Fibroblast of skin of left quadriceps (primary cell): ENCODE data around the gene NINJ1.
"Not testable (repeated sequence)": the region's sequence is repeated elsewhere in the genome, so short reads cannot be mapped to it uniquely, and the experiment has no call there.

Source experiments
- DNase-seq, 2 experiments: peaks; one replicate each; pipeline ENCODE4 v3.0.0-alpha.2; 2013; ENCODE audit warnings: low read depth in 2 of 2

The NINJ1 gene

DNA sequence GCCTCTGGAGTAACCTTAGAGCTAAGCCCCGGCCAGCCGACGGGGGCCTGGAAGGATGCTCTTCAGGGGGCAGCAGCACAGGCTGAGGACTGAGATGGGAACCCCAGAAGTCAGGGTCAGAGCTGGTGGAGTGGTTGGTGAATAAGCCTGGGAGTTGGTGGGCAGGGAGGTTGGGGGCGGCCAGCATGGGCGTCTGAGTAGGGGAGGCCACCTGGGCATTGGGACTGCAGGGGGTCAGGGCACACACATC, 14.4 kb downstream of the NINJ1 start:
- DNase-seq, result no peak

DNA sequence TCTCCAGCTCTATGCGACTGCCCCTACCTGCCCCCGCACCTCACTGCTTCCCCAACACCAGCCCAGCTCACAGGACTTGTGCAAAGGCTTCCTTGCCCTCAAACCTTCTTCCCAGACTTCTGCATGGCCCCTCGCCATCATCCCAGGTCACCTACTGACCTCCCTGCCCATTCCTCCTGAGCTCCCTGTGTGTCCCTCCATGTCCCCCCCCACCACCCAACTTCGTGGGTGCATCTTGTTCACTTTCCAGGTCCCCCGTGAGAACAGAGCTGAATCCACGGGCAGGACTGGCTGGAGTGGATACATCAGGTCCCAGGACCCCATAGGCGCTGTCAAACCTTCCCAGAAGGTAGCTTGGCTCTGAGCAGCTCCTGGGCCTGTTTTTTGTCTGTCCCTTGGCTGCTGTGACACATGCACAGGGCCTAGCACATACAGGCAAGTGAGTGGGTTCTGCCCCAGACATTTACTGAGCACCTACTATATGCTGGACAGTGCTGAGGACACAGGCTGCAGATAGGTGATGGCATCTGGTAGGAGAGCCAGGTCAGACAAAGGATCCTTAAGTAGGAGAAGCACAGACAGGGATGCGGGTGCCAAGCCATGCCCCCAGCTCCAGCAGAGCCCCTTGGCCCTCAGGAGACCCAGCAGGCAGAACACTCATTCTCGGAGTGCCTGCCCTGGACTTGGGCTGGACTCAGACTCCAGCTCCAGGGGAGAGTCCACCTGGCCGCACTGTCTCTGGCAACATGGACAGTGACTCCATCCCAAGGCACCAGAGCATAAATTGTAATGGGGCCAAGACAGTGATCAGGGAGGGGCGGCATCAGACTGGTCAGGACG, 15.0 kb downstream of the NINJ1 start:
- no peak for DNase-seq

DNA sequence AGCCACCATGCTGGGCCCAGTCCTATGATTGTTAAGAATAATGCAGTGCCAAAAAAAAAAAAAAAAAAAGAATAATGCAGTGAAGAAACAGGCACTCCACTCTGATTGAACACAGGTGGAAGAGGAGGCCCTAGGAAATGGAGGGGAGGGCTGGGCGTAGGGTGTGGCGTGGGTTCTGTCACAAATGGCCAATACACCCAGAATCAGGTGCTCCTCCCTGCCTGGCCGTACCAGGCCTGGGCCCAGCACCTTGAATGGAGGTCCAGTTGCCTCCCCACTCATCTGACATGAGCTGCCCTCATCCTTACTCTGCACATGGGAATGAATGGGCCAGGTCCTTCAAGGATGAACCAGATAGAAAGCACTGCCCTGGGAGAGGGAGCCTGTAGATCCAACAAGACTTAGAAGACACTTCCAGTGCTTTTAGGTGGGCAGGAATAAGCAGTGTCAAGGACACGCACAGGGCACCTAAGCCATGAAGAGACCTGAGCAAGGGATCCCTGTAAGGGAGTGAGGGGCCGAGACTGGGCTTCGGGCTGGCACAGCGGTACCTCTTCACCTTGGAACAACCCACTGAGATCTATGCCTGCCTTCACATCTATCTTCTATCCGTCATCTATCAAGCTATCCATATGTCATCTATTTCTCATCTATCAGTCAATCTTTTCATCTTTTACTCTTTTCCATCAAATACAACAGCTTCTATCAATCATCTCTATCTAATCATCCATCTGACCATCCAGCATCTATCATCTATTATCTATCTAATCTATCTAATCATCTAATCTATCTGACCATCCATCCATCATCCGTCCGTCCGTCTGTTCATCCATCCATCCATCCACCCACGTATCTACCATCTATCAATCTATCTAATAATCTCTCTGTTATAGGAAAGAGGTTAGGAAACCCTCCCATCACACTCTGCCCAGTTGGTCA, 15.9 kb downstream of the NINJ1 start:
- DNase-seq, result no peak

DNA sequence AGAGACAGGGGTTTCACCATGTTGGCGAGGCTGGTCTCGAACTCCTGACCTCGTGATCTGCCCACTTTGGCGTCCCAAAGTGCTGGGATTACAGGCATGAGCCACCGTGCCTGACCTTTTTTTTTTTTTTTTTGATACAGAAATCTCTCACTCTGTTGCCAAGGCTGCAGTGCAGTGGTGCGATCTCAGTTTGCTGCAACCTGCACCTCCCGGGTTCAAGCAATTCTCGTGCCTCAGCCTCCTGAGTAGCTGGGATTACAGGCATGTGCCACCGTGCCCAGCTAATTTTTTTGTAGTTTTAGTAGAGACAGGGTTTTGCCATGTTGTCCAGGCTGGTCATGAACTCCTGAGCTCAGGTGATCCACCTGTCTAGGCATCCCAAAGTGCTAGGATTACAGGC, 16.5 kb downstream of the NINJ1 start:
- not testable (repeated sequence) for DNase-seq

DNA sequence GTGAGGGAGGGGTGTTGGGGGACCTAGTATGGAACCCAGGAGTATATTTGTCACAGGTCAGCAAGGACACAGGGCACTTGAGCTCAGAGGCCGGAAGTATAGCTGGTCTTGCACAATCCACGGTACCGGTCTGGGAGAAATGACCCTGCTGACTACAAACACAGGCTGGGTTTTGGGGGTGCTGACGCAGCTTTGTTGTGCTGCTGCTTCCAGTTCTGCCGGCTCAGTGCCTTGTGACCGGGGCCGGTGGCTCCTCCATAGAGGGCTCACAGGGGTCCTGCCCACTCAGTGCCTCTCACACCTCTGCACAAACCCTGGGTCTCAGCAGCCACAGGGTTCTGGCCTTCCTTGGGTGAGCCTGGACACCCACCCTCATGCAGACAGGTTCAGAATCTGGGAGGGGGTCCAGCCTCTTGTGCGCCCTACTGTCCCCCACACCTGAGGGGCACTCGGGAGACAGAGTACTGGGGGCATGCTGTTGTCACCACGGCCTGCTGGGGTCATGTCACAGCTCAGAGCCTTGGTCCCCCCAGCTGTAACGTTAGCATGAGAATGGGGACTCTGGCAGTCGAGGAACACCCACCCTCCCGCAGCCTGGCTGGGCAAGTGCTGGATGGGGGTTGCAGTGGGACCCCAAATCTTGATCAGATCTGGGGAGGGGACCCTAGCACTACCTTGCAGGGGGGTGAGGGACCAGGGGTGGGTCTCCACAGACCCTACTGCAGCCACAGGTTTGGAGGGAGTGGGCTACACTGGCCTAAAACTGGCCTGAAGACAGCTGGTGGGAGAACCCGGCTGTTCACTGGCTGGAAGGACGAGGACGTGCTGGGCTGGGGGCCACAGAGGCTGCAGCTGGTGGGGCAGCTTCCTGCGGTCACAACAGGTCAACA, 17.7 kb downstream of the NINJ1 start:
- DNase-seq, result no peak

DNA sequence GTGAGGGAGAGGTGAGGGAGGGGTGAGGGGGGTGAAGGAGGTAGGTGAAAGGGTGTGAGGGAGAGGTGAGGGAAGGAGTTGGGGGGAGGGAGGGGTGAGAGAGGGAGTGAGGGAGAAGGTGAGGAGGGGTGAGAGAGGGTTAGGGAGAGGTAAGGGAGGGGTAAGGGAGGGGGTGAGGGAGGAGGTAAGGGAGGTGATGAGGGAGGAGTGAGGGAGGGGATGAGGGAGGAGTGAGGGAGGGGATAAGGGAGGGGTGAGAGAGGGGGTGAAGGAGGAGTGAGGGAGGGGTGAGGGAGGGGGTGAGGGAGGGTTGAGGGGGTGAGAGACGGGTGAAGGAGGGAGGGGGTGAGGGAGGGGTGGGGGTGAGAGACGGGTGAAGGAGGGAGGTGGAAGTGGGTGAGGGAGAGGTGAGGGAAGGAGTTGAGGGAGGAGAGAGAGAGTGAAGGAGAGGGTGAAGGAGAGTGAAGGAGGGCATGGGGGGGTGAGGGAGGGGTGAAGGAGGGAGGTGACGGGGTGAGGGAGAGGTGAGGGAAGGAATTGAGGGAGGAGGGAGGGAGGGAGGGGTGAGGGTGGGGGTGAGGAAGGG, 18.5 kb downstream of the NINJ1 start:
- DNase-seq, result no peak

DNA sequence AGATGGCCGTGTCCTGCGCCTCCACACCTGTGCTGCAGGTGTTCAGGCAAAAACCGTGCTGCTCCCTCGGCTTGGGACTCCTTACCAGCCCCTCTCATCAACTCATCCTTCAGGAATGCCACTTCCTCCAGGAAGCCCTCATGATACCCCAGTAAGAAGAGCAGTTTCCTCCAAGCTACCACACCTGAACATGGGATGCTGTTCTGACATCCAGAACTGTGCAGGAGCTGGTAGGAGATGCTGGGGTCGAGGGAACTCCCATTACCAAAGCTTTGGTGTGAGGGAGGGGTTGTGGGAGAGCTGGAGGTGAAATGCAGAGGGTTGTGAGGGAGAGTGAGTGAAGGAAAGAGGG, 19.1 kb downstream of the NINJ1 start:
- no peak for DNase-seq

DNA sequence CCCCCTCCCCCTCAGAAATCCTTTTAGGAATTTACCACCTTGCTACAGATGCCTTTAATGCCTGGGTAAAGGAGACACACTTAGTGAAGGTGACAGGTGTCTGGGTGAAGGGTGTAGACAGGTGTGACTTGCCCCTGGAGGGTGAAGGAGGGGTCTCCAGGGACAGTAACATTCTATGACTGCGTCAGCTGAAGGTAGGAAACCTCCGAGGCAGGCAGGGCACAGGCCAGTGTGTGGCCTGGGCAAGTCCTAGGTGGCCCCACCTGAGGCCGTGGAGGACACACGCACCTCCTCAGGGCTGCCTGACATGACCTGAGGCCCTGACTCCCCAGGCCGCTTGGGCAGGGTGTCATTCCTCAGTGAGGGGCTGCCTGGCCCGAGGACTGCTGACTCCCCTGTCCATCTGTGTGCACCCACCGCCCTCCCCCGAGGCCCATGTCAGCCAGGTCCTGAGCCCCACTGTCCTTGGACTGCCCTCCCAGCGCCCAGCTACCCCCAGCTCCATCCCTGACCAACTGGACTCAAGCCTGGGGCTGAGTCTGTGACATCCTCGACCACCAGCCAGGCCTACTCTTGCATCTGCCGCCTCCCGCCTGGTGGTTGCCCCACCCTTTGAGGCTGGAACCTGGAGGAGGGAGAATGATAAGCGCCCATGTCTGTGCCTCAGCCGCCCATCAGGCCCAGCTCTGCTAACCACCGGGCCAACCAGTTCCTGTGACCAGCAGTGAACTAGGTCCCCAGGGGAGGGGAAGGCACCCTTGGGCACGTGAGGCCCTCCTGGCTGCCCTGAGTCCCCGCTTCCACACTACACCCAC, 19.7 kb downstream of the NINJ1 start:
- no peak for DNase-seq

DNA sequence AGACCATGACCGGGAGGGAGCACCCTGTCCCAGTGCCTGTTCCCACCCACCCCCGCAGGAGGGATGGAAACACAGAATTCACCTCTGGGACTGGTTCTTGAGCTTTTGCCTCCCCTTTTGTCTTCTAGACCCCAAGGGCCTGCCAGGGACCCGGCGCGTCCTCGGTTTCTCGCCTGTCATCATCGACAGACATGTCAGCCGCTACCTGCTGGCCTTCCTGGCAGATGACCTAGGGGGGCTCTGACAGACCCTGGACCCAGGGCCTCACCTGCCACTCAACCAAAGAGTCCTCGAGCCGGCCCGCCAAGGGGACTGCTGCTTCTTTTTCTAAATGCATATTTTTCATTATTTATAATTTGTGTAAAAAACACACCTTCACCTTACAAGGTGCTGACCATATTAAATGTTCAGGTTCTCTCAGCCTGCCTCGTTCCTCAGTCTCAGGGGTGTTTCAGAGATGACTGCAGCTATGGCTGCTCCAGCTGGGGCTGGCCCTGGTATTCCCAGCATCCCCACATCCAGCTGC, 21.1 kb downstream of the NINJ1 start:
- no peak for DNase-seq

DNA sequence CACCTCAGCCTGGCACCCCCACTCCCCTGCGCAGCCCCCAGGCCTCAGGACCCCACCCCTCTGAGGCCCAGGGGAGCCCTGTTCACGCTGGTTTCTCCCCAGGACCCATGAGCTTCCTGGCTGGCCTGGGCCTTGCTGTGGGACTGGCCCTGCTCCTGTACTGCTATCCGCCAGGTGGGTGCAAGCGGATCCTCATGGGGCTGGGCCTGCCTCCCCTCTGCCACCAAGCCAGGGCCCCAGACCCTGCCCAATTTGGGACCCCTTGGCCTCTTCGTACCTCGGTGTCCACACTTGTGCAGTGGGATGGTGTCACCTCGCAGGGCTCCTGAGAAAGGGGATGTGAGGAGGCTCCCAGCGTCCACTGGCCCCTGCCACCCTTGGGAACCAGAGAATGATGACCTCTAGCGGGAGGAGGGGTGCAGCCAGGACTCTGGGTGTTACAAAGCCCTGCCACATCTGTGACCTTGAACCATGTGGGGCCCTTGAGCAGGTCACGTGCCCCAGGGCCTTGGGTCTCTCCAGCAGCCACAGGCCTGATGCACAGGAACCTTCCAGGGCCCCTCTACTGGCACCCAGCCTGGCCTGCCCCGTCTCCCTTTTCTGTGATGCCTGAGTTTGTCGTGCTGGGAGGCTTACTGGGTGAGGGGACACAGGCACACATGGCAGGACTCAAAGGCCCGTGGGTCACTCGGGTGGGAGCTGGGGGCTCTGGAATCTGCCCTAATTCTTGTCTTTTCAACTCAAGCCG, 21.8 kb downstream of the NINJ1 start:
- no peak for DNase-seq

DNA sequence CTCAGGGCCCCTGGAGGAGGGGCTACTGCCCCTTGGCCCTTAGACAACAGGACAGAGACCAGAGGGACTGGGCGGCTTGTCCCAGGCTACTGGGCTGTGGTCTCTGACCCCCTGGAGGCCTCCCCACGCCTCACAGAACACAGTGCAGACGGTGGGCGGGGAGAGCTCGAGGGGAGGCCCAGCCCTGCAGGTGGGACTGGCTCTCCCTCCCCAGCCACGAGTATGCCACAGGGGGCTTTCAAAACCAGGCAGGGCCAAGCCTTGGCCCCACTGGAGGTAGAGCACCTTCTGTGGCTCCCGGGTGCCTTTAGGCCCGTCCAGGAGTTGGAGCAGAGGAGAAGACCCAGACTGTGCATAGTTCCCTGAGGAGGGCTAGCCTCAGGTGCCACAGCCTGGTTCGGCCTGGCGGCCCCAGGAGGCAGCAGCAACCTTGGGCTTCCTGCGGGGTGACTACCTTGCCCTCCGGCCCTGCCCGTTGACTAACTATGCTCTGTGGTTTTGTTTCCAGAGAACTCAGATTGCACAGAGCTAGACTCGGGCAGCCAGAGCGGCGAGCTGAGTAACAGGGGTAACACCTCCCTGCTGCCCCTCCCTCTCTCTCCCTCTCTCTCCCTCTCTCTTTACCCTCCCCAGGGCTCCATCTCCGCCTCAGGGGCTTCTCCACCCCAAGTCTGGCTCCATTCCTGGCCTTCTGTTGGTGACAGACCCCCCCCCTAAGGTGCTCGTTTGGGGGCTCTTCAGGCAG, 22.5 kb downstream of the NINJ1 start:
- DNase-seq, result no peak

DNA sequence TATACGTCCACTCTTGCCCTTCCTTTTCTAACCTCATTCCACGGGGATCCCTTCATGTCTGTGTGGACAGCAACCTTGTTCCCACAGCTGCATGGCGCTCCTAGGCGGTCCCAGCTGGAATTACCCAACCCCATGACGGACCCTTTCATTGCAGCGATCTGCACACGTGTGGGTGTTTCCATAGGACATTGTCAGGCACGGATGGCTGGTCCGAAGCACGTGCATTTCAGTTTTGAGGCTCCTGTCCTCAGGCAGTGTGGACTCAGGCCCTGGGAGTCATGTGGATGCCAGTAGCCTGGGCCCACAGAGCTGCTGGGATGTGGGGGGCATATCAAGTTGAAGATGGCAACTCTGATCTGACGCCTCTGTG, 23.1 kb downstream of the NINJ1 start:
- no peak for DNase-seq

DNA sequence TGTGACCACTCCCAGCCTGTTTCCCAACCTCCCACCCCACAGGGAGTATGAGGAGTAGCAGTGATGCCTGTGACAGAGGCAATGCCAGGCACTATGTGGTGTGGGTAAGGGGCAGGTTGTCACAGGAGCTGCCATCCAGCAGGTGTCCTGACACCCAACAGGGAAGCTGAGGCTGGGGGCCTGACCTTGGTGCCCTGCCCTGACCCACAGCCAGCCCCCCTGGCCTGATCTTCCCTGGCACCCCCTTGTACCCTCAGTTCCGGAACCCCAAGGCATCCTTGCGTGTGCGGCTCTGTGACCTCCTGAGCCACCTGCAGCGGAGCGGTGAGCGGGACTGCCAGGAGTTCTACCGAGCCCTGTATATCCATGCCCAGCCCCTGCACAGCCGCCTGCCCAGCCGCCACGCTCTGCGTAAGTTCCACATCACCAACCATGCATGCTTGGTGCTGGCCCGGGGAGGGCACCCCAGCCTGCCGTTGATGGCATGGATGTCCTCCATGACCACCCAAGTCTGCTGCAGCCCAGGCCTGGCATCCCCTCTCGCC, 23.7 kb downstream of the NINJ1 start:
- no peak for DNase-seq

DNA sequence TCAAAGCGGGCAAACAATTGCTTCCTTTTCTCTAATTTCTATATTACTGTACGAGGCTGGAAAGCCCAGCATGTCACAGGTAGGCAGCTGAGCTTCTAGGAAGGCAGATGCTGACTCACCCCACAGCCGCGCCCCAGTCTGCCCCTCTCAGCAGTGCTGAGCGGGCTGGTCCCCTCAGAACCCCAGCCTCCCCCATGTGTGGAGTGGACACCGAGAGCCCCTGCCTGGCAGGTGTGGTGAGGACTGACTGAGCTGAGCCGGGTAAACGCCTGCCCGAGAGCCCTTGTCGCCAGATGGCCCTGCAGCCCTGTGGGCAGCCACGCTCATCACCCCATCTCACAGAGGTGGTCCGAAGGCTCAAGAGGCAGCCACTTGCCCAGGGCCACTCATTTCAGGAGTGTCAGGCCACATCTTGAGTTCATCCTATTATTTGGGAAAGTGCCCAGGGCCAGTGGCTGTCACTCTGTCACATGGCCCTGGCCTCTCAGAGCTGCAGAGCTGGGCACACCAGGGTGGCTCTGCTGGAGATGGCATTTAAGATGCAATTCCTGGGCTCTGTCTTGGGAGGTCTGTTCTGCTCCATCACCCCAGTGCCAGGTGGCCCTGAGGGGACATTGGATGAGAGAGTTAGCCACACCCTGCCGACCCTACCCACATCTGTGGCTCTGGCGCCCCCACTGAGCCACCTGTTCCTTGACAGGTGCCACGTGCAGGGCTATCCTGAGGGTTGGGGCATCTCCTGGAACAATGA, 25.6 kb downstream of the NINJ1 start:
- no peak for DNase-seq

DNA sequence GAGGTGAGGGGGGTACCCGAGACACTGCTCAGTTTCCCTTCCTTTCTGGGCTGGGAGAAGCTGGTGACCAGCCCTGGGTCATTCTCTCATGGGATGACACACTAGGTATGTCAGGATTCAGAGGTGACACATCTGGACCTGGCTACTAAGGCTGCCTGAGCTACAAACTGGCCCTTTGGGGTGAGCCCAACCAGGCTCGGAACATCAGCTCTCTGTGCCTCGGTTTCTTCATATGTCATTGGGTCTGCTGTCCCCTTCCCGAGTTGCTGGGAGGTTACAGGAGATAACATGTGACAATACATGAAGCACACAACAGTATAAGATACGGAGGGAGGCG, 26.3 kb downstream of the NINJ1 start:
- no peak for DNase-seq

DNA sequence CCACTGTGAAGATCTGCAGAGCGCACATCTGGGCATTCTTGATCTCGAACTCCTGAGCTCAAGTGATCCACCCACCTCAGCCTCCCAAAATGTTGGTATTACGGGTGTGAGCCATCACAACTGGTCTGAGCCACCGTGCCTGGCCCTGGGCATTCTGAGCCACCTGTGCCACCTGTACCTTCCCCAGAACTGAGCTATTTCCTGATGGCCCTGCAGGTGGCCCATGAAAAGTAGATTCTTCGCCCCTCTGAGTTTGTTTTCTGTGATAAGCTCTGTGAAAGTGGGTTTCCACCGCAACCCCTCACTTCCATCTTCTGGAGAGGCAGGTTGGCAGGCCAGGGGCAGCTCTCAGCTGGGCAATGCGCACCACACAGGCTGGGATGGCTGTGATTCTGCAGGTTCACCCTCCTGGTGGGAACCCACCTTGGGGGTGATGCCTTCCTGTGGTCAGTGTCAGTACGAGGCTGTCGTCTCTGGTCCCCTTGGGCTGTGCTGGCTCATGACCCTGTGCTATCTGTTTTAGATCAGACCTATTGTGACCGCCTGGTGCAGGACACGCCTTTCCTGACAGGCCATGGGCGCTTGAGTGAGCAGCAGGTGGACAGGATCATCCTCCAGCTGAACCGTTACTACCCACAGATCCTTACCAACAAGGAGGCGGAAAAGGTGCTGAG, 26.8 kb downstream of the NINJ1 start:
- DNase-seq, result no peak

DNA sequence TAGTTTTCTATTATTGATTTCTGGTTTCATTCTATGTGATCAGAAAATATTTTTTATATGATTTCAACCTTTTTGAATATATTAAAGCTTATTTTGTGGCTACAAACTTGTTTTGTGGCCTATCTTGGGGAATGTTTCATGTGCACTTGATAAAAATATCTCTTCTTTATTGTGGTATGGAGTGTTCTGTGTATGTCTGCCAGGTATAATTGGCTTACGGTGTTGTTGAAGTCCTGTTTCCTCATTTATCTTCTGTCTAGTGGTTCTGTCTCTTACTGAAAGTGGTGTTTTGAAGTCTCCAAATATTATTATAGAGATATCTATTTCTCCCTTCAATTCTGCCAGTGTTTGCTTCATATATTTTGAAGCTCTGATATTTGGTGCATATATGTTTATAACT, 28.4 kb downstream of the NINJ1 start:
- DNase-seq, result no peak

DNA sequence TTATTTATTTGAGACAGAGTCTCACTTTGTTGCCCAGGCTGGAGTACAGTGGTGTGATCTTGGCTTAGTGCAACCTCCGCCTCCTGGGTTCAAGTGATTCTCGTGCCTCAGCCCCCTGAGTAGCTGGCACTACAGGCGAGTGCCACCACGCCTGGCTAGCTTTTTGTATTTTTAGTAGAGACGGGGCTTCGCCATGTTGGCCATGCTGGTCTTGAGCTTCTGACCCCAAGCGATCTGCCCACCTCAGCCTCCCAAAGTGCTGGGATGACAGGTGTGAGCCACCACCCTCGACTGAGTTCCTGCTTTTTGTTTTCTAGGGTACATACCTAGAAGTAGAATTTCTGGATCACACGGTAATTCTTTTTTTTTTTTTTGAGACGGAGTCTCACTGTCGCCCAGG, 33.0 kb downstream of the NINJ1 start:
- not testable (repeated sequence) for DNase-seq
